Heart right ventricle (tissue), 16 donors: ENCODE measurements around the gene IL1A. TPM values are rescaled to one million over a fixed set of nuclear protein-coding genes. Genes with fewer than 3 reads are reported as not detected.

Experiments used
- ATAC-seq, 8 donors: fragments of 200-7000 bp; cut with Tn5 transposase; one replicate each; pipeline ENCODE4 v1.9.1; 2020; ENCODE audit warnings: mild to moderate bottlenecking in 8 of 8, moderate library complexity in 8 of 8, moderate number of reproducible peaks in 1 of 8
- DNase-seq, 2 donors: peaks; one replicate each; pipeline ENCODE4 v3.0.0-alpha.2; 2020
- H3K27ac ChIP-seq, 10 donors: fragments of 200-600 bp; sonication (generic) in 2 of 10; one replicate each; pipeline versions ENCODE4 v1.5.0 to v1.8.0; 2020 to 2022; ENCODE audit warnings: mild to moderate bottlenecking in 3 of 10
- H3K27me3 ChIP-seq, 7 donors: fragments of 200-600 bp; one replicate each; pipeline ENCODE4 v1.8.0; 2021 to 2022; ENCODE audit warnings: mild to moderate bottlenecking in 2 of 7
- H3K36me3 ChIP-seq, 9 donors: fragments of 200-600 bp; sonication (generic) in 1 of 9; one replicate each; pipeline versions ENCODE4 v1.5.0 to v1.8.0; 2020 to 2022; ENCODE audit warnings: mild to moderate bottlenecking in 2 of 9
- H3K4me1 ChIP-seq, 9 donors: fragments of 200-600 bp; sonication (generic) in 1 of 9; one replicate each; pipeline versions ENCODE4 v1.5.0 to v1.8.0; 2020 to 2022; ENCODE audit warnings: mild to moderate bottlenecking in 4 of 9
- H3K4me3 ChIP-seq, 10 donors: fragments of 200-600 bp; sonication (generic) in 2 of 10; one replicate each; pipeline versions ENCODE4 v1.5.0 to v1.8.0; 2020 to 2022; ENCODE audit warnings: mild to moderate bottlenecking in 7 of 10, moderate library complexity in 2 of 10
- H3K9me3 ChIP-seq, 11 donors: fragments of 200-600 bp in 10 of 11; sonication (generic) in 2 of 11; one replicate each; pipeline versions ENCODE4 v1.5.0 to v1.8.0; 2013 to 2022; ENCODE audit warnings: mild to moderate bottlenecking in 2 of 11, control low read depth in 1 of 11, moderate library complexity in 1 of 11
- WGBS, 2 donors: extraction: QIAGEN DNeasy Blood & Tissue Kit; methylation state at CpG; one replicate each; pipeline ENCODE4 v1.1.7; 2013; ENCODE audit warnings: inconsistent platforms in 1 of 2; 5-methylcytosine and 5-hydroxymethylcytosine counted together
- intact Hi-C, 10 donors: fragments of 100-400 bp; cut with DNase I; formaldehyde crosslinking; loops; one replicate each; pipeline versions ENCODE4 v1.11.1 to v1.14.2; 2022
- polyA plus RNA-seq, 2 donors: library from polyadenylated mRNA; stranded (reverse); fragments of 200-250 nt; gene quantifications; one replicate each; pipeline ENCODE4 v1.2.3, GENCODE V29; 2013
- total RNA-seq, 10 donors: library from RNA; stranded (reverse); fragmentation: NEBNext Ultra II Directional in 3 of 10; extraction: Animal tissue kit (Norgen Biotek cat#: 25700) in 3 of 10; gene quantifications; one replicate each; pipeline versions ENCODE4 v1.2.1 to v1.2.4, GENCODE V29; 2021 to 2023
- TF ChIP-seq, protein P1 (sequence below), 9 donors: fragments of 200-600 bp; sonication (generic) in 2 of 9; IDR thresholded peaks; one replicate each; pipeline versions ENCODE4 v1.5.0 to v1.8.0; 2021 to 2022; ENCODE audit warnings: antibody characterized with exemption in 9 of 9, mild to moderate bottlenecking in 5 of 9, moderate library complexity in 1 of 9
- donor health status: Arrhythmogenic right ventricular cardiomyopathy.
- donor health status: ischemic (EF 13 %, LVEDD 7.1; RV severe dilation, severe dysfunction).
- donor health status: healthy with polysubstance abuse.
- donor health status: DM: no; HTN: yes; CAD: no.
- donor health status: DM: no; HTN: no; CAD: no.
- donor health status: ischemic (EF 25% LVEDD 6.9; RV normal size, moderate dysfunction).
- donor health status: ischemic (EF 25% LVEDD 5.7; RV mildly dilated, moderate dysfunction).
- donor health status: healthy.
- donor health status: DM: yes; HTN: yes; CAD: no.
- donor health status: Ischemic cardiomyopathy.
- donor health status: ischemic (EF 35%, LVEDD 5.7; RV mildly dilated, moderate dysfunction).
- donor health status: nonischemic (EF 11% LVEDD 7.7; RV severe dilation, severe dysfunction).
- donor health status: DM: yes; HTN: yes; CAD: no.
- donor health status: PGD.
- donor health status: ischemic (EF 29% LVEDD 5.4; RV normal size, mild dysfunction).
- donor health status: nonischemic (EF 23%, LVEDD 6.1; RV moderate dilation, normal function).

IL1A gene
- total and polyA plus RNA-seq, 12 donors, result 0.01 TPM; not detected in 11

DNA sequence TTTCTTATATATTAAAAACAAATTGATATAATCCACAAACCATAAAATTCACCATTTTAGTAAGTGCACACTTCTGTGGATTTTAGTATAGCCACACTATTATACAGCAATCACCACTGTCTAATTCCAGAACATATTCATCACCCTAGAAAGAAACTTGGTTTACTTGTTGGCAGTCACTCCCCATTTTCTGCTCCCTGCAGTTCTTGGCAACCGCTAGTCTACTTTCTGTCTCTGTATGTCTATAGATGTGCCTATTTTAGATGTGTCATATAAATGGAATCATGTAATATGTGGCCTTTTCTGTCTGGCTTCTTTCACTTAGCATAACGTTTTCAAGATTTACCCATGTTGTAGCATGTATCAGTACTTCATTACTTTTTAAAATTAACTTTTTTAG lies 25.6 kb downstream of the IL1A start:
- Histone ChIP-seq H3K4me3 (no peak overlapping the region), H3K9me3 (no peaks in the 10 kb centered on the region), H3K36me3 (peaks cover 0 to 34% (median 0%) of the 10 kb centered on the region in 9 donors), H3K27ac (no peak overlapping the region), H3K27me3 (peaks cover 0 to 4% (median 0%) of the 10 kb centered on the region in 7 donors), H3K4me1 (peaks cover 0 to 9% (median 0%) of the 10 kb centered on the region in 9 donors)
- DNase-seq, result no peak
- ATAC-seq, result no peak
- intact Hi-C loops, result no loop called here
- TF ChIP-seq, protein P1, sequence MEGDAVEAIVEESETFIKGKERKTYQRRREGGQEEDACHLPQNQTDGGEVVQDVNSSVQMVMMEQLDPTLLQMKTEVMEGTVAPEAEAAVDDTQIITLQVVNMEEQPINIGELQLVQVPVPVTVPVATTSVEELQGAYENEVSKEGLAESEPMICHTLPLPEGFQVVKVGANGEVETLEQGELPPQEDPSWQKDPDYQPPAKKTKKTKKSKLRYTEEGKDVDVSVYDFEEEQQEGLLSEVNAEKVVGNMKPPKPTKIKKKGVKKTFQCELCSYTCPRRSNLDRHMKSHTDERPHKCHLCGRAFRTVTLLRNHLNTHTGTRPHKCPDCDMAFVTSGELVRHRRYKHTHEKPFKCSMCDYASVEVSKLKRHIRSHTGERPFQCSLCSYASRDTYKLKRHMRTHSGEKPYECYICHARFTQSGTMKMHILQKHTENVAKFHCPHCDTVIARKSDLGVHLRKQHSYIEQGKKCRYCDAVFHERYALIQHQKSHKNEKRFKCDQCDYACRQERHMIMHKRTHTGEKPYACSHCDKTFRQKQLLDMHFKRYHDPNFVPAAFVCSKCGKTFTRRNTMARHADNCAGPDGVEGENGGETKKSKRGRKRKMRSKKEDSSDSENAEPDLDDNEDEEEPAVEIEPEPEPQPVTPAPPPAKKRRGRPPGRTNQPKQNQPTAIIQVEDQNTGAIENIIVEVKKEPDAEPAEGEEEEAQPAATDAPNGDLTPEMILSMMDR (IDR thresholded peaks at IDR 0.05), result no peak
- WGBS, 2 donors, result 61 to 77% methylated on average over 2 of the region's 2 CpGs

DNA sequence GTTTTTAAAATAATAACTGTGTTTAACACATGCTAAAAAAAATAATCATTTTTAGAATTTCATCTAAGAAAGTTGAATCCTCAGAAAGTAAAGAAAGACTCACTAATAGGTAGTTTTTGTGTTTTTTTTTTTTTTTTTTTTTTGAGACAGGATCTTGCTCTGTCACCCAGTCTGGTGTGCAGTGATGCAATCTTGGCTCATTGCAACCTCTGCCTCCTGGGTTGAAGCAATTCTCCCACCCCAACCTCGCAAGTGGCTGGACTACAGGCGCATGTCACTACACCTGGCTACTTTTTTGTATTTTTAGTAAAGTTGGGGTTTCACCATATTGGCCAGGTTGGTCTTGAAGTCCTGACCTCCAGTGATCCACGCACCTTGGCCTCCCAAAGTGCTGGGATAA lies 27.0 kb downstream of the IL1A start:
- Histone ChIP-seq H3K4me1 (no peaks in the 10 kb centered on the region), H3K4me3 (no peak overlapping the region), H3K27ac (no peak overlapping the region), H3K9me3 (no peaks in the 10 kb centered on the region), H3K36me3 (peaks cover 0 to 34% (median 0%) of the 10 kb centered on the region in 9 donors), H3K27me3 (peaks cover 0 to 5% (median 0%) of the 10 kb centered on the region in 7 donors)
- no peak for ATAC-seq
- WGBS, 2 donors, result 95 to 97% methylated on average over 3 of the region's 3 CpGs
- TF ChIP-seq, protein P1 (IDR thresholded peaks at IDR 0.05), result no peak
- intact Hi-C loops, result no loop called here
- no peak for DNase-seq

DNA sequence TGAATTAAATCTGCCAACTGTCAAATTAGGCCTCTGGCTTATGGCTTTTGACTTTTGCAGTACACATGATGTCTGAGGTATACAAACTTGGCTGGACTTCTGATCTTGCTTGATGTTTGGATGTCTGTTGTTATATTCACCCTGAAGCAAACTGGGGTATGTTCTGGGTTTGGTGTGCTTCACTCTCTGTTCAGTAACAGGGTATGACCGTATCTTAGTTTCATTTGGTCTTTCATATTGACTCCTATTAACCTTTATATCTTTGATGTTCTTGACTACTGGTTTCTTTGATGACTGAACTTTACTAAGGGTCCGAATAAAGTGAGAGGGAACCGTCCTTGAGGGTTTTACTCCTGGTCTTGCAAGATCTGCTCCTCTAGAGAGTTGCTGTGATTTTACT lies 28.1 kb downstream of the IL1A start:
- 98 to 99% methylated on average over 3 of the region's 3 CpGs for WGBS, 2 donors
- ATAC-seq (no peak), DNase-seq (no peak)
- no peaks in the 10 kb centered on the region for H3K4me1 ChIP-seq
- no peak overlapping the region for H3K27ac ChIP-seq
- intact Hi-C loops, result no loop called here
- H3K4me3 ChIP-seq, result no peak overlapping the region
- peaks cover 0 to 5% (median 0%) of the 10 kb centered on the region in 7 donors for H3K27me3 ChIP-seq
- H3K9me3 ChIP-seq, result no peaks in the 10 kb centered on the region
- TF ChIP-seq, protein P1 (IDR thresholded peaks at IDR 0.05), result no peak
- H3K36me3 ChIP-seq, result peaks cover 0 to 34% (median 0%) of the 10 kb centered on the region in 9 donors

DNA sequence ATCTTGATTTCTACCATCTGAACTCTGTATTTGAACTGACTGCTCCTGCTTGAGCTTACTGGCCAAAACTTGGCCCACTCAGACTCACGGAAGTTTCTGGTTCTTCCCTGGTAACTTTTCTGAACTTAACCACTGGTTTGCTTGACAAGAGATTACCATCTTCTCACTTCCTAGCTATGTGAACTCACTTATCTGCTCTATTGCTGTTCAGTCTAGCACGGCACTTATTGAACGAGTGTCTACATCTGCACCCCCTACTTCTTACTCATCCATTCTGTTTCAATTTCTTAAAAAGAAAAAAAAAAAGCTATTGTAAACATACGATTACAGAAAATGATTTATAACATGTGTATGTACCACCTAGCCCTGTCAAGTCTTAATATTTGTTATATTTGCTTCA lies 28.8 kb downstream of the IL1A start:
- ATAC-seq (no peak), DNase-seq (no peak)
- Histone ChIP-seq H3K27ac (no peak overlapping the region), H3K4me1 (no peaks in the 10 kb centered on the region), H3K36me3 (peaks cover 0 to 28% (median 0%) of the 10 kb centered on the region in 9 donors), H3K4me3 (no peak overlapping the region), H3K27me3 (peaks cover 0 to 5% (median 0%) of the 10 kb centered on the region in 7 donors), H3K9me3 (no peaks in the 10 kb centered on the region)
- 91 to 97% methylated on average over 4 of the region's 4 CpGs for WGBS, 2 donors
- intact Hi-C loops, result no loop called here
- TF ChIP-seq, protein P1 (IDR thresholded peaks at IDR 0.05), result no peak
